ENCODE data around the gene LZTS2. TPM values are rescaled to one million over a fixed set of nuclear protein-coding genes. Genes with fewer than 3 reads are reported as not detected.

LZTS2 gene
- total RNA-seq, 1 experiment from 2014 or later = 62.1 TPM

GRCh38 chr10:100978901-100979195, 20.8 kb upstream of the LZTS2 start:
- DNase-seq (ENCODE audit: low read depth) = no peak

GRCh38 chr10:100979791-100980272, 19.8 kb upstream of the LZTS2 start:
- DNase-seq (ENCODE audit: low read depth) = no peak

- DNase-seq (ENCODE audit: low read depth) = no peak
These were observed 19.3 kb upstream of the LZTS2 start for GRCh38 chr10:100980311-100980710.

GRCh38 chr10:100980711-100981110, 18.9 kb upstream of the LZTS2 start:
- DNase-seq (ENCODE audit: low read depth) = no peak

GRCh38 chr10:100981178-100981772, 18.3 kb upstream of the LZTS2 start:
- no peak for DNase-seq (ENCODE audit: low read depth)

- no peak for DNase-seq (ENCODE audit: low read depth)
These were observed 16.4 kb upstream of the LZTS2 start for GRCh38 chr10:100982916-100983830.

- DNase-seq (ENCODE audit: low read depth) = no peak
These were observed 15.5 kb upstream of the LZTS2 start for GRCh38 chr10:100983868-100984671.

- no peak for DNase-seq (ENCODE audit: low read depth)
These were observed 14.9 kb upstream of the LZTS2 start for GRCh38 chr10:100984672-100985177.

- no peak for DNase-seq (ENCODE audit: low read depth)
These were observed 14.3 kb upstream of the LZTS2 start for GRCh38 chr10:100985336-100985735.

- DNase-seq (ENCODE audit: low read depth) = no peak
These were observed 13.0 kb upstream of the LZTS2 start for GRCh38 chr10:100986623-100986951.

GRCh38 chr10:100986952-100987684, 12.5 kb upstream of the LZTS2 start, which contains the start of the genes MRPL43 and TWNK:
TSS of gene MRPL43 (minus strand) at chr10:100987497. CDS start at chr10:100987443, 54 bp downstream.
TSS of gene TWNK (plus strand) at chr10:100987543. CDS start at chr10:100988211, 668 bp downstream.
- DNase-seq (ENCODE audit: low read depth) = peak; percentile 75

GRCh38 chr10:100987685-100988049, 11.9 kb upstream of the LZTS2 start:
- DNase-seq (ENCODE audit: low read depth) = no peak

- DNase-seq (ENCODE audit: low read depth) = no peak
These were observed 11.4 kb upstream of the LZTS2 start for GRCh38 chr10:100988166-100988565.

GRCh38 chr10:100989088-100989487, 10.5 kb upstream of the LZTS2 start:
- no peak for DNase-seq (ENCODE audit: low read depth)

GRCh38 chr10:100993986-100994708, 5.5 kb upstream of the LZTS2 start:
- DNase-seq (ENCODE audit: low read depth) = peak; percentile 52

GRCh38 chr10:100995181-100995580, 4.4 kb upstream of the LZTS2 start:
- no peak for DNase-seq (ENCODE audit: low read depth)

- DNase-seq (ENCODE audit: low read depth) = peak; percentile 28
These were observed 2.8 kb upstream of the LZTS2 start for GRCh38 chr10:100996678-100997359.

GRCh38 chr10:100997360-100998182, 2.0 kb upstream of the LZTS2 start:
- DNase-seq (ENCODE audit: low read depth) = peak; percentile 77

All from HT1080 (cell line).